Stimulated activated naive CD8-positive, alpha-beta T cell treated with anti-CD3 and anti-CD28 coated beads, Interleukin-15, amount 100 ng/mL, for 72 hours (primary cell): ENCODE data around the gene CD84.
"Not testable (repeated sequence)": the region's sequence is repeated elsewhere in the genome, so short reads cannot be mapped to it uniquely, and the experiment has no call there.

Source experiments
- ATAC-seq: fragments of 150-1000 bp; cut with Tn5 transposase; 2 replicates; pipeline ENCODE4 v1.10.0; 2021; ENCODE audit warnings: mild to moderate bottlenecking, moderate library complexity
- DNase-seq, 2 donors: peaks; one replicate each; pipeline ENCODE4 v3.0.0; 2021 to 2022
- H3K27ac Mint-ChIP-seq, 2 donors: one replicate each; pipeline ENCODE4 v1.8.0; 2022; ENCODE audit warnings: mild to moderate bottlenecking in 2 of 2, mixed read lengths in 2 of 2, moderate library complexity in 2 of 2
- H3K27me3 Mint-ChIP-seq: one replicate; pipeline ENCODE4 v1.8.0; 2022; ENCODE audit warnings: mixed read lengths
- H3K4me1 Mint-ChIP-seq: one replicate; pipeline ENCODE4 v1.8.0; 2022; ENCODE audit warnings: mild to moderate bottlenecking, mixed read lengths
- H3K4me3 Mint-ChIP-seq, 2 donors: one replicate each; pipeline ENCODE4 v1.8.0; 2022; ENCODE audit warnings: mild to moderate bottlenecking in 2 of 2, mixed read lengths in 2 of 2, moderate library complexity in 1 of 2
- H3K9me3 Mint-ChIP-seq, 2 donors: one replicate each; pipeline ENCODE4 v1.8.0; 2022; ENCODE audit warnings: mixed read lengths in 2 of 2

The CD84 gene

DNA sequence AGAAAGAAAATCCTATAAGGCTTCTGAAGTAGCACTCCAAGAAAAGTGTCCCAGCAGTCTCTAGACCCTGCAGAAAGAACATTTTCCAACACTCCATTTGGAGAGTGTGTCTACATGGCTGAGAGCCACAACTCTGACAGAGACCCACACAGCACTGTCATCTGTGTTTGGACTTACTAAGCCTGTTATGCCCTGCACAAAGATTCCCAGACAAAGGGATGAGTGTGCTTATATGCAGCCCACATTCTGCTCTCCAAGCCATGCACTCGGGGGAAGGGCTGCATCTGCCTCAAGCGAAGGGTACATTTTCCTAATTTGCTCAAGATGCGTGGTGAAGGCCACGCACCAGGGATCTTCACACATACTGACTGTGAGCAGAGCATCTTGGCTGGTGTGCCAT is 31.9 kb downstream of the CD84 start:
- no peaks in the 10 kb centered on the region for H3K9me3 Mint-ChIP-seq
- H3K27ac Mint-ChIP-seq = no peak overlapping the region
- no peak overlapping the region for H3K4me3 Mint-ChIP-seq
- H3K27me3 Mint-ChIP-seq = no peaks in the 10 kb centered on the region
- ATAC-seq (no peak), DNase-seq (no peak)
- H3K4me1 Mint-ChIP-seq = peaks cover 40% of the 10 kb centered on the region

DNA sequence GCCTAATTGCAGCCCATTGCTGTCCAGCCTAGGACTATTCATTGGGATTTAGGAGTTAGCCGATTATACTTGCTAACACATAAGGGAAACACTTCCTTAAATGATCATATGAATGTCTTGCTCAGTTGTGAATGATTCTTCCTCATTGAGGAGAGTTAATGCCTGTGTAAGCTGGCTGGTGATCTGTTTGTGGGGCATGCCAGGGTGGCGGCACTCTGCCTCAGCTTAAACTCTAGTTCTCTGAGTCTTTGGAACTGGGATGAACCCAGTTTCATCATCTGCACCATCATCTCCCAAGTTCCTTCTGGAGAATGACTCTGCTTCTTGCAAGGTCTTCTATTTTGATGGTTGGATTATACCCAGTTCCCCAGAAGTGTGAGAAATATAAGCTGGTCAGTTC is 32.4 kb downstream of the CD84 start:
- ATAC-seq (no peak), DNase-seq (no peak)
- Mint-ChIP-seq H3K27me3 (no peaks in the 10 kb centered on the region), H3K4me1 (peaks cover 40% of the 10 kb centered on the region), H3K4me3 (no peak overlapping the region), H3K27ac (no peak overlapping the region), H3K9me3 (no peaks in the 10 kb centered on the region)

DNA sequence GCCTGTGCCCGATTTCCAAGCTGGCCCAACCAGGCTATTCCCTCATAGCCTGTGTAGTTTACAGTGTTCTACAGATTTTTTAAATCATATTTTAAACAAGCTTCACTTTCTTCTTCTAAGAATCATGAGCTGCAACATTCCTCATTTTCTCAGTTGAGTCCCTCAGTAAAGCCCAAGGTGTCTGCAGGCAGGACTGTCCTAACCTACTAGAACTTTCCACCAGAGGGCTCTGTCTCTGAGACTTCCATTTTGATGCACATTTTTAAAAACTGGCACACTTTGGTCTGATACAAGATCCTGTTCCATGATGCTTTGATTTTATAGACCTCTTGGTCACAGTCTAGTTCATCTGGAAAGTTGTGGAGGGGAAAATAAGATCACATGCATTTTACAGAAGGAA is 34.6 kb downstream of the CD84 start:
- Mint-ChIP-seq H3K4me3 (no peak overlapping the region), H3K27me3 (no peaks in the 10 kb centered on the region), H3K4me1 (peaks cover 48% of the 10 kb centered on the region), H3K9me3 (no peaks in the 10 kb centered on the region), H3K27ac (peak overlapping the region; percentile 59 to 82)
- ATAC-seq (peak; percentile 68), DNase-seq (peak in 1 of 2 donors; percentile 22)

DNA sequence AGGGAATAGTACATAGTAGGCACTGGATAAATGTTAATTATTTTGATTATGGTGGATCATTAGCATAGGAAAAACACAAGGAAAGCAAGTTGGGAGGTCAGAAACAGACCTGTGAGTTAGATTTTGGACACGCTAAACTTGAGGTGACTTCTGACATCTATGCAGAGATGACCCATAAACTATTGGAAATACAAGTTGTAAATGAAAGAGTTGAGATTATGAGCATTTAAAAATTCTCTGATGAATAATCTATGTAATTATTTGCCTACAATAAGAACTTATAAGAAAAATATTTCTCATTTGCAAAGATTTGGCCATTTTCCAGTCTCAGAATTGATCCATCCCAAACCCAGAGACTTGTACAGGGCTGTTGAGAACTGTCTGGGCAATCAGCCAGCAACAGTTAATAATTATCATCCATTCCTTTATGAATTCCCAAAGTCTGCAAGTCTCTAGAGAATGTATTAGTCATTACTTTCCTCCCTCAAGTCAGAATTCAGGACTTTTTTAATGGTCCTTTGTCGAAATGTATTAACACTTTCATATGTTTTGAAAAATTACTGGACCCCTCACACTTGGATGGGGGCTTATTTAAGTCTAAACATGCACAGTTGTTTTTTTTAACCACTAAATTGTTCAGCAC is 36.9 kb downstream of the CD84 start:
- no peaks in the 10 kb centered on the region for H3K27me3 Mint-ChIP-seq
- DNase-seq = no peak
- H3K4me1 Mint-ChIP-seq = peaks cover 59% of the 10 kb centered on the region
- peaks cover 0 to 5% of the 10 kb centered on the region in 2 donors for H3K9me3 Mint-ChIP-seq
- H3K27ac Mint-ChIP-seq = peak overlapping the region in 1 of 2 donors; percentile 3
- H3K4me3 Mint-ChIP-seq = no peak overlapping the region
- no peak for ATAC-seq

DNA sequence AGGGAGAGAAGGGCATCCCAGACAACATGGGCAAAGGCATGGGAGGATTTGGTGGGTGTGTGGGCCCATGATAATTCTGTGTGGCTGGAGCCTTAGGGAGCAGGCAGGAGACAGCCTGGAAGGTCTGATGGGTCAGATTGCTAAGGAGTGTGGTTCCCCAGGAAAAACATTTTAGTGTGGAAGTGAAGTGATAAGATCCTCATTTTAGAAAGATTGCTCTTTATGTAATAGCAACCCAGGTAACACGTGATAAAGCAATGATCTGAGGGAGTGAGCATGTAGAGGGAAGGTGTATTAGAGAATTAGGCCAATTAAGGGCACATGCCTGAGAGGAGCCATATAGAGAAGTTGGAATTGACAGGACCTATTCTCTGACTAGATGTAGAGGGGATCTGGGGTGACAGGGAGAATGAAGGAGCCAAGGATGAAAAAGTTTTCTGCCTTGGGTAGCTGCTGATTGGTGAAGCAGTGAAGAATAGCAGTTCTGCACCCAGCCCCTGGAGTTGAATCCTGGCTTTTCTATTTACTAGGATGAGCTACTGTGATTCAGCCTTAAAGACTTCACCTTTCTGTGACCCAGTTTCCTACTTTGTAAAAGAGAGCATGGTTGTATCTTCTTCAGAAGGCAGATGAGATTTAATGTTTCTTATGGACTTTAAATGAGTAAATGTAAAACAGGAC is 37.5 kb downstream of the CD84 start:
- Mint-ChIP-seq H3K4me3 (no peak overlapping the region), H3K9me3 (peaks cover 0 to 8% of the 10 kb centered on the region in 2 donors)

DNA sequence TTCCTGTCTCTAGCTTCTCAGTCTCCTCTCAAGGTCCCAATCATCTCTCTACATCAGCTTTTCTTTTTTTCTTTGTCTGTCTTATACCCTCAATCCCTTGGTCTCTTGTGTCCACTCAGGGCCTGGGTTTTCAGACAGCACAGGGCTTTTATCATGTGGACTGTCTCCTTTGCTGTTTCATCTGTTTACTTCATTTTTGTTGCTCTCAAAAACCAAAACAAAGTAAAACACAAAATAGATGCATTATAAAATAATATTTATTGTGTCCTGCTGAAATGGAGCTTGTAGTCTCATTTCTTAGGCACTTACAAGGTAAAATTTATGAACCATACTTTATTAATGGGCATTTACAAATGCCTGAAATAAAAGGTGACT is 38.5 kb downstream of the CD84 start:
- H3K9me3 Mint-ChIP-seq = peaks cover 8 to 12% of the 10 kb centered on the region in 2 donors
- no peaks in the 10 kb centered on the region for H3K27me3 Mint-ChIP-seq
- peaks cover 59% of the 10 kb centered on the region for H3K4me1 Mint-ChIP-seq
- H3K27ac Mint-ChIP-seq = peak overlapping the region; percentile 81 to 99
- peak overlapping the region; percentile 50 to 73 for H3K4me3 Mint-ChIP-seq
- ATAC-seq (no peak), DNase-seq (no peak)

More for the DNA sequence above, 37.5 kb downstream of the CD84 start:
- DNase-seq = no peak
- Mint-ChIP-seq H3K27ac (peak overlapping the region in 1 of 2 donors; percentile 66), H3K27me3 (no peaks in the 10 kb centered on the region), H3K4me1 (peaks cover 59% of the 10 kb centered on the region)
- ATAC-seq = no peak

DNA sequence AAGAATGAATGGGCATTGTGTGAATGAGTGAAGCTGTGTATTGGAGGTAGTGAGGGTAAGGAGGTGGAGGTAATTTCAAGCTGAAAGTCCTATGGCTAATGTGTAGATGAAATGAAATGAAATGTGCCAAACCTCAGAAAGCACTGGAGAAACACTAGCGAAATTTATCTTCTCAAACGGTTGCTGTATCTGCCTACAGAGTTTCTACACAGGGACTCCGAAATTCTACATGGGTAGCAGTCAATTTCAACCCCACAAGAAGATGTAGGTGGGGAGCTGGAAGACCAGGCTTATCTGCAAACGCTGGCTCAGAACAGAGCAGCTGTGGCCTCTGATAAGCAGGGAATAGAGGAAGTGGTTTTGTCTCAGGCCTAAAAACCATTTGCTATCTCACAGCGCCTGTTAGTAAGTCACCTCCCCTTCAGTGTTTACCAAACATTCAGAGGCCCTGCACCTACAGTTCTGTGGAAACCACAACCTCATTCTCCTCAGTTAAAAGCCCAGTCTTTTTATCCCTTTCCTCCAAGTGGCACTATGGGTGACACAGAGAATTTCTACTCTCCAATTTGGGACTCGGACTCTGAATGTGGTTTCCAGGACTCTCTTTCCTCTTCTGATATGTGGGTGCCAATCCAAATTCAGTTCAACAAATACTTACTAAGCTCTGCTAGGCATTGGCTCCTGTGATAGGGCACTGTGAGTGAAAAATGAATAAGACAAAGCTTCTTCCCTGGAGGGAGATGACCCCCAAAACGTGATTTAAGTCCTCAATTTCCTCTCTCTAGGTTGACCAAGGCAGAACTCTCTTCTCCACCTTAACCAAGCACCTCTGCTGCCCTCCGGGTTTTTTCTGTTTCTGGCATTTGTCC is 39.1 kb downstream of the CD84 start:
- peak overlapping the region; percentile 50 to 73 for H3K4me3 Mint-ChIP-seq
- ATAC-seq (peak; percentile 95), DNase-seq (peak; percentile 40 to 51)
- peaks cover 59% of the 10 kb centered on the region for H3K4me1 Mint-ChIP-seq
- H3K27me3 Mint-ChIP-seq = no peaks in the 10 kb centered on the region
- H3K27ac Mint-ChIP-seq = peak overlapping the region; percentile 81 to 99
- peaks cover 12 to 14% of the 10 kb centered on the region in 2 donors for H3K9me3 Mint-ChIP-seq

DNA sequence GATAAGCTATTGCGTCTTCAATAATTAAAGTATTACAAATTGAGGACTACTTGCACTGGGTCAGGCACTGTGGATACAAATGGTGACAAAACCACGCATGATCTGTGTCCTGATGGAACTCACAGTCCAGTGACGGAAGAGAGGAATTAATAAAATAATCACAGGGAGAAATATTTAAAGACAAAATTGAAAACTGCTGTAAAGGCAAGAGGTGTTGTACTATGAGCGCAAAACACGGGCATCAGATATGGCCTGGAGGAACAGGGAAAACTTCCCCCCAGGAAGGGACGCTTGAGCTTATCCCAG is 39.7 kb downstream of the CD84 start:
- ATAC-seq (no peak), DNase-seq (no peak)
- peaks cover 54% of the 10 kb centered on the region for H3K4me1 Mint-ChIP-seq
- peak overlapping the region; percentile 50 to 73 for H3K4me3 Mint-ChIP-seq
- no peaks in the 10 kb centered on the region for H3K27me3 Mint-ChIP-seq
- H3K27ac Mint-ChIP-seq = peak overlapping the region in 1 of 2 donors; percentile 99
- peaks cover 17 to 20% of the 10 kb centered on the region in 2 donors for H3K9me3 Mint-ChIP-seq

DNA sequence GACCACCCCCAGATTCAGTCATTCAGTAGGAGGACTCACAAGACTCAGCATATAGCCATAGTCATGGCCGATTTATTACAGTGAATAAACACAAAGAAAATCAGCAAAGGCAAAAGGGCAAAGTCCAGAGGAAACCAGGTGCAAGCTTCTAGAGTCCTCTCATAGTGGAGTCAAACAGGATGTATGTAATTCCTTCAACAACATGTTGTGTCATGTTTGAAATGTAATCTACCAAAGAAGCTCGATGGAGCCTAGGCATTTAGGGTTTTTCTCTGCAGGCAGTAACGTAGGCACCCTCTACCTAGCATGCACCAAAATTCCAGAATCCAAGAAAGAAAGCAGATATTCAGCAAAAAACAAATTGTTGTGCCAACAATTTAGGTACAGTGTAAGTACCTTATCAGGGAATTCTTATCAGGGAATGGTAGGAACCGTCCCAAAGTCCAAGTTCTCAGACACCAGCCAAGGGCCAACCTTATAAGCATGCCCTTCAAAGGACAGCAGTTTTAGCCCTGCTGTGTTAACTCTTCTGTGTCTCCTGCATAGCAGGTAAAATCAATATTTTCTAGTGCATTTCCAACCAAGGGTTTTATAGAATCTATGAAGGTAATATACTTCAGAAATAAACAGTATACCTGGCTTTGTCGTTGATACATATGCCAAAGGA is 40.2 kb downstream of the CD84 start:
- no peak overlapping the region for H3K27ac Mint-ChIP-seq
- H3K9me3 Mint-ChIP-seq = peaks cover 17 to 21% of the 10 kb centered on the region in 2 donors
- H3K27me3 Mint-ChIP-seq = no peaks in the 10 kb centered on the region
- DNase-seq = no peak
- ATAC-seq = no peak
- peaks cover 48% of the 10 kb centered on the region for H3K4me1 Mint-ChIP-seq
- H3K4me3 Mint-ChIP-seq = peak overlapping the region in 1 of 2 donors; percentile 50

DNA sequence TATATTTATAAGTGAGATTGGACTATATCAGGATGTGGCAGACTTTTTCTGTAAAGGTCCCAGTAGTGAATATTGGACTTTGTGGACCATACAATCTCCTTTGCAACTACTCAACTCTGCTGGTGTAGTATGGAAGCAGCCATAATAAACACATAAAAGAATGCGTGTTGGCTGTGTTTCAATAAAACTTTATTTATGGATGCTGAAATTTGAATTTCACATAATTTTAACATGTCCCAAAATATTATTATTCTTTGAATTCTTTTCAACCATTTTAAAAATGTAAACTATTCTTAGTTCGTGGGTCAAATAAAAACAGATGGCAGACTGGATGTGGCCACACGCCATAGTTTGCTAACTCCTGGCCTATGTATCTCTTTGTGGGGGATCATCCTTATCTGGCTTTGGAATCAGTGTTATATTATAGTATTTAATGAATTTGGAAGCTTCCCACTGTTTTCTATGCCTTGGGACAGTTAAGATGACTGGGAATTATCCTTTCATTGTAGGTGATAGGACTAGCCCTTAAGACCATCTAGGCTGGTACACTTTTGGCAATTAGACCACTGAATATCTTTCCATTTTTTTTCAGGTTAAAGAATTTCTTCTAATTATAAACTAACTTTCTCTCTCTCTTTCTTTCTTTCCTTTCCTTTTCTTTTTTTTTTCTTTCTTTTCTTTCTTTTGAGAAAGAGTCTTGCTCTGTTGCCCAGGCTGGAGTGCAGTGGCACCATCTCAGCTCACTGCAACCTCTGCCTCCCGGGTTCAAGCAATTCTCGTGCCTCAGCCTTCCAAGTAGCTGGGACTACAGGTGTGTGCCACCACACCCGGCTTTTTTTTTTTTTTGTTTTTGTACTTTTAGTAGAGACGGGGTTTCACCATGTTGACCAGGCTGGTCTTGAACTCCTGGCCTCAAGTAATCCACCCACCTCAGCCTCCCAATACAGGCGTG is 41.3 kb downstream of the CD84 start:
- Mint-ChIP-seq H3K9me3 (peaks cover 17 to 21% of the 10 kb centered on the region in 2 donors), H3K4me3 (no peak overlapping the region), H3K27me3 (no peaks in the 10 kb centered on the region), H3K4me1 (peaks cover 43% of the 10 kb centered on the region), H3K27ac (peak overlapping the region in 1 of 2 donors; percentile 6)
- ATAC-seq (no peak), DNase-seq (no peak)

DNA sequence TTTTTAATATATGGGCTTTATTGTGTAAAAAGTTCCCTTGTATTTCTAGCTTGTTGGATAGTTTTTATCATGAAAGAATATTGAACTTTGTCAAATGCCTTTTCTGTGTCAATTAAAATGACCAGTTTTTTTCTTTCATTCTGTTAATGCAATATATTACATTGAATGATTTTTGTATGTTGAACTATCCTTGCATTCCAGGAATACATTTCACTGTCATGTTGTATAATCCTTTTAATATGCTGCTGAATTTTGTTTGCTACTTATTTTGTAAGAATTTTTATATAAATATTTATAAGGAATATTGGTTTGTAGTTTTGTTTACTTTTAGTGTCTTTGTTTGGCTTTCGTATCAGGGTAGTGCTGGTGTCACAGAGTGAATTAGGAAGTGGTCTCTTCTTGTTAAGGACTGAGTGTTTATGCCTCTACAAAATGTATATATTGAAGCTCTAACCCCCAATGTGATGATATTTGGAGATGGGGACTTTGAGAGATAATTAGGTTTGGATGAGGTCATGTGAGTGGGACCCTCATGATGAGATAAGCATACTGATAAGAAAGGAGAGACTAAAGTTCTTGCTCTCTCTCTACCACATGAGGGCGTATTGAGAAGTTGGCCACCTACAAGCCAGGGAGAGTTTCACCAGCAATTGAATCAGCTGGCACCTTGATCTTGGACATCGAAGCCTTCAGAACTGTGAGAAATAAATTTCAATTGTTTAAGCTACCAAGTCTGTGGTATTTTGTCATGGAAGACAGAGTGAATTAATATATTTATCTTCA is 44.3 kb downstream of the CD84 start:
- H3K27ac Mint-ChIP-seq = no peak overlapping the region
- ATAC-seq = no peak
- no peak for DNase-seq
- peaks cover 20% of the 10 kb centered on the region for H3K4me1 Mint-ChIP-seq
- no peaks in the 10 kb centered on the region for H3K27me3 Mint-ChIP-seq
- H3K4me3 Mint-ChIP-seq = no peak overlapping the region
- H3K9me3 Mint-ChIP-seq = peaks cover 17 to 26% of the 10 kb centered on the region in 2 donors

DNA sequence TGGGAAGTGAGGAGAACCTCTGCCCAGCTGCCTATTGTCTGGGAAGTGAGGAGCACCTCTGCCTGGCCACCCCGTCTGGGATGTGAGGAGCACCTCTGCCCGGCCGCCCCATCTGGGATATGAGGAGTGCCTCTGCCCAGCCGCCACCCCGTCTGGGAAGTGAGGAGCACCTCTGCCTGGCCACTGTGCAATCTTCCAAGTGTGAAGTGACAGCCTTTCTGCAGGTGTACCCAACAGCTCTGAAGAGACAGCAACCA is 46.8 kb downstream of the CD84 start:
- not testable (repeated sequence) for DNase-seq, ATAC-seq, H3K27ac Mint-ChIP-seq, H3K4me3 Mint-ChIP-seq, H3K27me3 Mint-ChIP-seq
- Mint-ChIP-seq H3K9me3 (peaks cover 30 to 43% of the 10 kb centered on the region in 2 donors), H3K4me1 (peaks cover 29% of the 10 kb centered on the region)

DNA sequence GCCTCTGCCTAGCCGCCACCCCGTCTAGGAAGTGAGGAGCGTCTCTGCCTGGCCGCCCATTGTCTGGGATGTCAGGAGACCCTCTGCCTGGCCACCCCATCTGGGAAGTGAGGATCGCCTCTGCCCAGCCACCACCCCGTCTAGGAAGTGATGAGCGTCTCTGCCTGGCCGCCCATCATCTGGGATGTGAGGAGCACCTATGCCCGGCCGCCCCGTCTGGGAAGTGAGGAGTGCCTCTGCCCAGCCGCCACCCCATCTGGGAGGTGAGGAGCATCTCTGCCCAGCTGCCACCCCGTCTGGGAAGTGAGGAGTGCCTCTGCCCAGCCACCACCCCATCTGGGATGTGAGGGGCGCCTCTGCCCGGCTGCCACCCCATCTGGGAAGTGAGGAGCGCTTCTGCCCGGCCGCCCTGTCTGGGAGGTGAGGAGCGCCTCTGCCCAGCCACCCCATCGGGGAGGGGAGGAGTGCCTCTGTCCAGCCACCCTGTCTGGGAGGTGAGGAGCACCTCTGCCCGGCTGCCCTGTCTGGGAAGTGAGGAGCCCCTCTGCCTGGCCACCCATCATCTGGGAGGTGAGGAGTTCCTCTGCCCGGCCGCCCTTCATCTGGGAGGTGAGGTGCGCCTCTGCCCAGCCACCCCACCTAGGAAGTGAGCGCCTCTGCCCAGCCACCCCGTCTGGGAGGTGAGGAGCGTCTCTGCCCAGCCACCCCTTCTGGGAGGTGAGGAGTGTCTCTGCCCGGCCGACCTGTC is 47.3 kb downstream of the CD84 start:
- not testable (repeated sequence) for DNase-seq, H3K4me3 Mint-ChIP-seq, ATAC-seq, H3K27me3 Mint-ChIP-seq
- H3K27ac Mint-ChIP-seq = peak overlapping the region in 1 of 2 donors; percentile 78
- peaks cover 34 to 48% of the 10 kb centered on the region in 2 donors for H3K9me3 Mint-ChIP-seq
- H3K4me1 Mint-ChIP-seq = peaks cover 34% of the 10 kb centered on the region
